ENCODE data around the gene PCDHA1.

The PCDHA1 gene

GRCh38 chr5:140988100-140988499 is 202.2 kb downstream of the PCDHA1 start:
- Mint-ChIP-seq H3K4me3 (no peak overlapping the region), H3K27ac (no peak overlapping the region), H3K9me3 (no peaks in the 10 kb centered on the region), H3K27me3 (ENCODE audit: low read depth, poor library complexity) (no peaks in the 10 kb centered on the region), H3K4me1 (peaks cover 37% of the 10 kb centered on the region), H3K36me3 (ENCODE audit: low read depth) (no peaks in the 10 kb centered on the region)
- TF ChIP-seq CTCF (IDR thresholded peaks at IDR 0.05): no peak
- DNase-seq: no peak

- no peaks in the 10 kb centered on the region for H3K9me3 Mint-ChIP-seq
- DNase-seq: no peak
- H3K27me3 Mint-ChIP-seq (ENCODE audit: low read depth, poor library complexity): no peaks in the 10 kb centered on the region
- no peak for TF ChIP-seq CTCF (IDR thresholded peaks at IDR 0.05)
- H3K4me3 Mint-ChIP-seq: no peak overlapping the region
- no peaks in the 10 kb centered on the region for H3K36me3 Mint-ChIP-seq (ENCODE audit: low read depth)
- H3K27ac Mint-ChIP-seq: no peak overlapping the region
- H3K4me1 Mint-ChIP-seq: peaks cover 37% of the 10 kb centered on the region
Observed at GRCh38 chr5:140988608-140989007, 202.7 kb downstream of the PCDHA1 start.

- Mint-ChIP-seq H3K27ac (peak overlapping the region; percentile 6), H3K4me1 (peaks cover 37% of the 10 kb centered on the region), H3K4me3 (no peak overlapping the region), H3K9me3 (no peaks in the 10 kb centered on the region), H3K36me3 (ENCODE audit: low read depth) (no peaks in the 10 kb centered on the region), H3K27me3 (ENCODE audit: low read depth, poor library complexity) (no peaks in the 10 kb centered on the region)
- no peak for TF ChIP-seq CTCF (IDR thresholded peaks at IDR 0.05)
- DNase-seq: no peak
Observed at GRCh38 chr5:140989254-140990020, 203.5 kb downstream of the PCDHA1 start.

GRCh38 chr5:140992828-140993227 is 206.9 kb downstream of the PCDHA1 start:
- Mint-ChIP-seq H3K36me3 (ENCODE audit: low read depth) (no peaks in the 10 kb centered on the region), H3K4me3 (no peak overlapping the region), H3K4me1 (peaks cover 22% of the 10 kb centered on the region), H3K9me3 (no peaks in the 10 kb centered on the region), H3K27me3 (ENCODE audit: low read depth, poor library complexity) (no peaks in the 10 kb centered on the region), H3K27ac (no peak overlapping the region)
- no peak for TF ChIP-seq CTCF (IDR thresholded peaks at IDR 0.05)
- no peak for DNase-seq

- H3K27ac Mint-ChIP-seq: no peak overlapping the region
- peaks cover 2% of the 10 kb centered on the region for H3K4me1 Mint-ChIP-seq
- H3K4me3 Mint-ChIP-seq: no peak overlapping the region
- no peaks in the 10 kb centered on the region for H3K36me3 Mint-ChIP-seq (ENCODE audit: low read depth)
- TF ChIP-seq CTCF (IDR thresholded peaks at IDR 0.05): no peak
- DNase-seq: no peak
- no peaks in the 10 kb centered on the region for H3K9me3 Mint-ChIP-seq
- no peaks in the 10 kb centered on the region for H3K27me3 Mint-ChIP-seq (ENCODE audit: low read depth, poor library complexity)
Observed at GRCh38 chr5:140996060-140996459, 210.1 kb downstream of the PCDHA1 start.

GRCh38 chr5:140998921-140999410 is 213.0 kb downstream of the PCDHA1 start:
- Mint-ChIP-seq H3K4me1 (peaks cover 25% of the 10 kb centered on the region), H3K4me3 (no peak overlapping the region), H3K27ac (no peak overlapping the region), H3K9me3 (no peaks in the 10 kb centered on the region), H3K36me3 (ENCODE audit: low read depth) (no peaks in the 10 kb centered on the region), H3K27me3 (ENCODE audit: low read depth, poor library complexity) (peaks cover 4% of the 10 kb centered on the region)
- no peak for TF ChIP-seq CTCF (IDR thresholded peaks at IDR 0.05)
- no peak for DNase-seq
